ENCODE data around the gene ELK1. TPM values are rescaled to one million over a fixed set of nuclear protein-coding genes. Genes with fewer than 3 reads are reported as not detected.
A peak's percentile ranks its signal among the peaks of the same experiment; 100 is the strongest.

Gene ELK1
- total and polyA plus RNA-seq, 10 of the 15 experiments (the other 5 are each of a cell fraction or from before 2014, with no cell fraction given) = 4.1 to 55.5 (median 32.9) TPM

- ATAC-seq (no peak), DNase-seq (ENCODE audit: low read depth, low spot score) (no peak), FAIRE-seq (no peak)
- no peaks in the 10 kb centered on the region for H3K27me3 ChIP-seq (replicated peaks in 1 of 2; ENCODE audit: control insufficient read depth in 2 of 2, insufficient read depth in 2 of 2, low read length in 1 of 2)
- ChIA-PET CTCF (no interaction called here), RAD21 (ENCODE audit: unreplicated experiment) (no interaction called here), POLR2A (interaction anchor here (0.5 kb wide), 1 partner anchor 336 kb away, joined by 5 read pairs; no protein-coding TSS in a partner anchor), SMC1A (ENCODE audit: uncharacterized antibody, unreplicated experiment) (no interaction called here)
- WGBS (ENCODE audit: insufficient coverage, insufficient replicate concordance, low lambda C conversion rate, missing lambda C conversion rate) = 47% methylated on average over 9 of the region's 9 CpGs
- intact Hi-C loops (cut with micrococcal nuclease; ENCODE audit: unreplicated experiment) (no loop called here), in situ Hi-C loops (cut with MboI) (no loop called here)
- TF ChIP-seq ETV6 (conservative IDR thresholded peaks at IDR 0.05 in 1 of 2, IDR thresholded peaks at IDR 0.05 in 1 of 2; ENCODE audit: borderline replicate concordance in 1 of 2, low read depth in 1 of 2) = peak in 1 of 2 experiments; percentile 45; a peak in 1 of 4 replicates
- no peak for TF ChIP-seq SUPT20H (IDR thresholded peaks at IDR 0.05; ENCODE audit: borderline replicate concordance, control insufficient read depth, low read depth, low read length)
- no peaks in the 10 kb centered on the region for H3K9me3 ChIP-seq (replicated peaks; ENCODE audit: control insufficient read depth, insufficient read depth, low read length)
- no peaks in the 10 kb centered on the region for H3K4me1 ChIP-seq (ENCODE audit: control insufficient read depth, insufficient read depth, low read length)
- no TSS peak for BruUV-seq (replicated peaks)
- H3K4me3 ChIP-seq = no peak overlapping the region
- no peak overlapping the region for H3K4me2 ChIP-seq (ENCODE audit: control insufficient read depth, insufficient read depth)
- H3K79me2 ChIP-seq (ENCODE audit: control insufficient read depth, insufficient read depth, low read length) = no peaks in the 10 kb centered on the region
- no peak overlapping the region for H2AFZ ChIP-seq (ENCODE audit: control insufficient read depth, low read depth, low read length)
- H3K27ac ChIP-seq (ENCODE audit: control insufficient read depth, insufficient read depth) = no peak overlapping the region
- no peaks in the 10 kb centered on the region for H4K20me1 ChIP-seq (ENCODE audit: control insufficient read depth, insufficient read depth)
- no peak overlapping the region for H3K9ac ChIP-seq (ENCODE audit: control insufficient read depth, insufficient read depth, low read length)
- H3K36me3 ChIP-seq (ENCODE audit: control insufficient read depth in 2 of 2, insufficient read depth in 2 of 2, low read length in 1 of 2) = no peaks in the 10 kb centered on the region
These were observed 42.1 kb downstream of the ELK1 start for GRCh38 chrX:47608130-47608810.

- no peak for ATAC-seq
- no peak for TF ChIP-seq RFX5 (IDR thresholded peaks at IDR 0.05; ENCODE audit: low read depth, low read length)
- TF ChIP-seq STAT3 (IDR thresholded peaks at IDR 0.05; ENCODE audit: low read depth, low read length) = no peak
- no peak for TF ChIP-seq BHLHE40 (IDR thresholded peaks at IDR 0.05; ENCODE audit: borderline replicate concordance in 1 of 2, low read depth in 2 of 2, low read length in 1 of 2)
- TF ChIP-seq SKIL (IDR thresholded peaks at IDR 0.05; ENCODE audit: low read depth, poor library complexity, severe bottlenecking) = no peak
- no peak for TF ChIP-seq HDAC2 (IDR thresholded peaks at IDR 0.05)
- TF ChIP-seq ZNF274 (IDR thresholded peaks at IDR 0.05; ENCODE audit: insufficient read depth, insufficient read length) = no peak
- no peak for TF ChIP-seq SMAD1 (IDR thresholded peaks at IDR 0.05; ENCODE audit: low read depth, partially characterized antibody)
- no peak for TF ChIP-seq RB1 (IDR thresholded peaks at IDR 0.05; ENCODE audit: borderline replicate concordance)
- TF ChIP-seq CBFB (IDR thresholded peaks at IDR 0.05; ENCODE audit: low read depth) = no peak
- TF ChIP-seq NR2C1 (IDR thresholded peaks at IDR 0.05) = no peak
- no peak for TF ChIP-seq NR2F1 (conservative IDR thresholded peaks at IDR 0.05)
- Histone ChIP-seq H3K9me3 (replicated peaks; ENCODE audit: control insufficient read depth, insufficient read depth, low read length) (no peaks in the 10 kb centered on the region), H3K9ac (ENCODE audit: control insufficient read depth, insufficient read depth, low read length) (no peak overlapping the region), H2AFZ (ENCODE audit: control insufficient read depth, low read depth, low read length) (no peak overlapping the region), H3K4me2 (ENCODE audit: control insufficient read depth, insufficient read depth) (no peak overlapping the region), H3K27me3 (replicated peaks in 1 of 2; ENCODE audit: control insufficient read depth in 2 of 2, insufficient read depth in 2 of 2, low read length in 1 of 2) (no peaks in the 10 kb centered on the region), H4K20me1 (ENCODE audit: control insufficient read depth, insufficient read depth) (no peaks in the 10 kb centered on the region), H3K79me2 (ENCODE audit: control insufficient read depth, insufficient read depth, low read length) (no peaks in the 10 kb centered on the region), H3K4me3 (no peak overlapping the region), H3K36me3 (ENCODE audit: control insufficient read depth in 2 of 2, insufficient read depth in 2 of 2, low read length in 1 of 2) (no peaks in the 10 kb centered on the region), H3K4me1 (ENCODE audit: control insufficient read depth, insufficient read depth, low read length) (no peaks in the 10 kb centered on the region), H3K27ac (ENCODE audit: control insufficient read depth, insufficient read depth) (no peak overlapping the region)
- no peak for FAIRE-seq
- POLR2A ChIA-PET = interaction anchor here (0.7 kb wide), 1 partner anchor 13 kb away, joined by 3 read pairs; no protein-coding TSS in a partner anchor
- BruUV-seq (replicated peaks) = no TSS peak
- CTCF ChIA-PET = no interaction called here
- in situ Hi-C loops (cut with MboI) (no loop called here), intact Hi-C loops (cut with micrococcal nuclease; ENCODE audit: unreplicated experiment) (no loop called here)
- SMC1A ChIA-PET (ENCODE audit: uncharacterized antibody, unreplicated experiment) = no interaction called here
- no peak for DNase-seq (ENCODE audit: low read depth, low spot score)
- RAD21 ChIA-PET (ENCODE audit: unreplicated experiment) = no interaction called here
These were observed 43.3 kb downstream of the ELK1 start for GRCh38 chrX:47607091-47607490.
